OCI-LY1 (cell line): ENCODE results near the gene IMPG2.

Experiments used
- CTCF ChIP-seq: fragments of 200-600 bp; sonication (generic), shearing (Covaris generic); IDR thresholded peaks from 2 replicates; pipeline ENCODE4 v1.5.1; 2017; ENCODE audit warnings: mild to moderate bottlenecking, antibody characterized with exemption, low read length, moderate library complexity, mixed read lengths
- EZH2 ChIP-seq: fragments of 200-600 bp; sonication (generic), shearing (Covaris generic); IDR thresholded peaks from 2 replicates; pipeline ENCODE4 v1.8.0; 2017; ENCODE audit warnings: borderline replicate concordance, mixed run types, mild to moderate bottlenecking, antibody characterized with exemption, low read length, moderate library complexity, mixed read lengths

GRCh38 chr3:101216710-101217465 is 103.5 kb downstream of the IMPG2 start:
- TF ChIP-seq EZH2: no peak
- TF ChIP-seq CTCF: no peak
